Activated CD8-positive, alpha-beta memory T cell treated with anti-CD3 and anti-CD28 coated beads, Interleukin-2, amount 50 U/mL, for 4 hours (primary cell): ENCODE data around the gene MTA1.

Source experiments
- DNase-seq: peaks from one replicate; pipeline ENCODE4 v3.0.0-alpha.2; 2020

Gene MTA1

DNA sequence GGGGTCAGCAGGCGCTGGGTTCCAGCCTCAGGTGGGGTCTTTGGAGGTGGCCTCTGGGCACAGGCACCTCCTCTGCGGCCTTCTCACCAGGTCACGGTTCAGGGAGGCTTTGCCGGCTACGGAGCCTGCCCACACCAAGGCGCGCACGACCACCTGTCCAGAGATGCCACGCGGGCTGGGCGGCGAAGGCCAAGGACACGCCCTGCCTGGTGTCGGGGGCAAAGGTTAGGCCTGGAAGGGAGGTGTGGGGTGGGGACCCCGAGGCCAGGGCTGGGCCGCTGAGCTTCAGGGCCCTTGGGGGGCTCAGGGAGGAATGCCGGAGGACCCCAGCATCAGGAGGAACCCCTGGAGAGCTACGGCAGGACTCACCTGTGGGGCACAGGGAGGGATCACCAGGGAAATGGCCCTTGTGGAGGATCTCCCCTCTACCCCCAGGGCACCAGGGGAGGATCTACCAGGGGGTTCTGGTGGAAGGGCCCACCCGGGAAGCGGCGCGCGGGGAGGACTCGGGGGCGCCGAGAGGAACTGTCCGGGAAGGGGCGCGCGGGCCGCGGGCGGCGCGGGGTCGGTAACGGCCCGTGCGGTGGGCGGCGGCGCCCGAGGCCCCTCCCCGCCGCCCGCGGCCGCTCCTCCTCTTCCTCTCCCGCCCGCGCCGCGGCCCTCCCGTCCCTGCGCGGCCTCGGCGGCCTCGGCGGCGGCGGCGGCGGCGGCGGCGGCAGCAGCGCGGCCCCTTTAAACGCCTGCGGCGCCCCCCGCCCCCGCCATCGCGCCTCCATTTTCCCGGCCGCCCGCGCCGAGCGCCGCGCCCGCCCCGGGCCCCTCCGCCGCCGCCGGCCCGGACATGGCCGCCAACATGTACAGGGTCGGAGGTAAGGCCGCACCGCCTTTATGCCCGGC, at the start of gene MTA1:
TSS of gene MTA1 (plus strand) at position 633 of the 897 bp plus-strand sequence. CDS start at position 842, 209 bp downstream.
- peak; percentile 60 for DNase-seq

GRCh38 chr14:105374389-105374788, 45.2 kb upstream of the MTA1 start:
- no peak for DNase-seq

GRCh38 chr14:105375635-105376057, 44.0 kb upstream of the MTA1 start:
- DNase-seq = no peak

- DNase-seq = no peak
These were observed 42.8 kb upstream of the MTA1 start for GRCh38 chr14:105376521-105377440.

DNA sequence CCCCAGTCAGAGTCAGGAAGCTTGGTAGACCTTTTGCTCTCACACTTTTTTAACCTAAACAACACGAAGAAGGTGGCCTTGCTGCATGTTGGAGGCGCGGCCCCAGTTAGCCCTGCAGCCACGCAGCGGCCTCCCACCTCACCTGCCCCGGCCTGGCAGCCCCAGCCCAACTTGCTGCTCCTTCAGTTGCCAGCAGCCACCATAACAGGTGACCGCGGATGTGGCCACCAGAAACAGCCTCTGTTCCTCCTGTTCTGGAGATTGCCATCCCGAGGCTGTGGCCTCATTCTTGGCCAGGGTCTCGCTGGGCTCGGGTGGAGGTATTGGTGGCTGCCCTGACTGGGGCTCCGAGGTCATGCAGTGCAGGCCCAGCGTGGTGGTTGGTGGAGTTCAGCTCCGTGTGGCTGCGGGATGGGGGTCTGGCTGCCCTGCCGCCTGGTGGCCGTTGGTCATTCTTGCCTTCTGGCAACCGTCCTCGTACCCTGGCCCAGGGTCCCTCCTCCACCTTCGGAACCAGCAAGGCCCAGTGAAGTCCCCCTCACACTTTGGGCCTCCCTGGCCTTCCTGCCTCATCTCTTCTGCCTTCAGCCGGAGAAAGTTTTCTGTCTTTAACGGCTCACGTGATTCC, 42.0 kb upstream of the MTA1 start:
- DNase-seq = no peak

- no peak for DNase-seq
These were observed 41.4 kb upstream of the MTA1 start for GRCh38 chr14:105378199-105378598.

GRCh38 chr14:105378873-105379685, 40.5 kb upstream of the MTA1 start:
- DNase-seq = no peak

GRCh38 chr14:105379946-105380345, 39.7 kb upstream of the MTA1 start:
- no peak for DNase-seq

DNA sequence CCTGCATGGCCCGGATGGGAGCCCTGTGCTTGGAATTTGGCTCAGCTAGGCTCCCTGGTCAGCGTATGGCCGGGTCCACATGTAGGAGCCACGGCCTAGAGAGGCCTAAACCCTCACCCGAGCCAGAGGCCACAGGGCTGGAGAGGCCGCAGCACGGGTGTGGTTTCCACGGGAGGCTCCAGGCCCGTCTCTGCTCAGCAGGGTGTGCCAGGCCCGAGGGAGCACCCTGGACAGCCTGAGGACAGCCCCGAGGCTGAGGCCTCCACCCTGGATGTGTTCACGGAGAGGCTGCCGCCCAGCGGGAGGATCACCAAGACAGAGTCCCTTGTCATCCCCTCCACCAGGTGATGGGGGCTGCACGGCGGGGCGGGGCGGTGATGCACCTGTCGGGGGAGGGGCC, 38.9 kb upstream of the MTA1 start:
- no peak for DNase-seq

- DNase-seq = no peak
These were observed 37.9 kb upstream of the MTA1 start for GRCh38 chr14:105381446-105382342.

GRCh38 chr14:105382343-105383082, 37.1 kb upstream of the MTA1 start:
- DNase-seq = no peak

- DNase-seq = no peak
These were observed 36.4 kb upstream of the MTA1 start for GRCh38 chr14:105383083-105383730.

DNA sequence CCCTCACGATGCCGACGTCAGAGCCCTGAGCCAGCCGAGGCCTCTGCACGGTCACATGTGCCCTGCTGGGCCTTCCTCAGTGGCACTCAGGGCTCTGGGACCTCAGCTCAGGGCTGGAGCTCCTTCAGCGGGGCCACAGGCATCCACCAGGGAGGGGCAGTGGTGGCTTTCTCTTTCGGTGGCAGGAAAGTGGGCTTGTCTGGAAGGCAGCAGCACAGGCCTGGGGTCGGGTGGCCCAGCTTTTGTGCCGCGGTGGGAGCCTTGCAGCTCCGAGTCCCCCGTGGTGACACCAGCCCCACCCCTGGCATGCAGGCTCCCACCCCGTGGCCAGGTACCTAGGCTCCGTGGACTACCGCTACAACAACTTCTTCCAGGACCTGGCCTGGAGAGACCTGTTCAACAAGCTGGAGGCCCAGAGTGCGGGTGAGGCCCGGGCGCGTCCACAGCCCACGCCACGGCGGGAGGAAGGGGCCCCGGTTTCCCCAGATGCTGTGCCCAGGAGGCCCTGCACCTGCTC, 35.5 kb upstream of the MTA1 start:
- DNase-seq = no peak

- no peak for DNase-seq
These were observed 34.9 kb upstream of the MTA1 start for GRCh38 chr14:105384605-105385321.

GRCh38 chr14:105385322-105385637, 34.3 kb upstream of the MTA1 start:
- no peak for DNase-seq

GRCh38 chr14:105385698-105386365, 33.8 kb upstream of the MTA1 start:
- DNase-seq = no peak

- DNase-seq = no peak
These were observed 32.8 kb upstream of the MTA1 start for GRCh38 chr14:105386581-105387529.
